Activated T-helper 9 cell treated with anti-CD3 and anti-CD28 coated beads, Interleukin-2, amount 50 U/mL, for 16 hours (primary cell): Measurements from ENCODE around the gene LBX1.
A peak's percentile ranks its signal among the peaks of the same experiment; 100 is the strongest.

Experiments used
- DNase-seq: peaks from one replicate; pipeline ENCODE4 v3.0.0-alpha.2; 2020; ENCODE audit warnings: low read depth

LBX1 gene

GRCh38 chr10:101224910-101225823 lies 4.1 kb downstream of the LBX1 start:
- no peak for DNase-seq

GRCh38 chr10:101224060-101224909 lies 5.0 kb downstream of the LBX1 start:
- DNase-seq = no peak

DNA sequence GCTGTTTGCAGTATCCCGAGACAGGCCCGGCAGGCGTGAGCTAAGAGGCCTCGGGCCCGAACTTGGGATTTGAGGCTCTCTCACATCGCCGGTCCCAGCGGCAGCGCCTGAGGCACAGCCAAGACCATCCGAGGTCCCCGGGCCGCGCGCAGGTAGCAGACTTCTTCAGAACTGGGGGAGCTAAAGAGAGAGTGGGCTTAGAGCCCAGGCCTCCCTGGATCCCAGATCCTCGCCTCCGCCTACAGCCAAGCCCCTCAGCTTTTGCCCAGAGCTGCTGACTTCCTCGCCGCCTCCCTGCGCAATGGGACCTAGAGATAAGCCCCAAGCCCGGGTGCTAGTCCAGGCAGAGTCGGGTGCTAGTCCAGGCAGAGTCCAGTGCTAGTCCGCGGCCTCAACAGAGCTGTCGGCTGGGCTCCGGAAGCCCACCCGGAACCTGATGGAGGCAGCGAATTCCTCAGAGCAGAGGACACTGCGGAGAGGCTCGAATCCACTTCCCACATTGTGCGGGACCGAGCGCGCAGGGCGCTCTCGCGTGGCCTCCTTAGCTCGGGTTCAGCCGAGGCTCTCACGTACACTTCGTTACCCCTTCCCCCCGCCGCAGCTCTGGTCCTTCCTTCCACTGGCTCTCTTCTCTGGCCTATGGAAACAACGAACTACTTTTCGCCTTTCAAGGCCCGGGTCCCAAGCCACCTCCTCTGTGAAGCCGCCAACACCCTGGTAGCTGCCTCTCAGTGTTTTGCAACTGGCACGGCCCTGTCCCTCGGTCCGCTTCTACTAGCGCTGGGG lies 5.8 kb downstream of the LBX1 start:
- DNase-seq = no peak

- no peak for DNase-seq
Observed at GRCh38 chr10:101222683-101223273, 6.5 kb downstream of the LBX1 start.

GRCh38 chr10:101221963-101222531 lies 7.2 kb downstream of the LBX1 start:
- no peak for DNase-seq

- no peak for DNase-seq
Observed at GRCh38 chr10:101221549-101221948, 7.7 kb downstream of the LBX1 start.

- no peak for DNase-seq
Observed at GRCh38 chr10:101219946-101220451, 9.3 kb downstream of the LBX1 start.

DNA sequence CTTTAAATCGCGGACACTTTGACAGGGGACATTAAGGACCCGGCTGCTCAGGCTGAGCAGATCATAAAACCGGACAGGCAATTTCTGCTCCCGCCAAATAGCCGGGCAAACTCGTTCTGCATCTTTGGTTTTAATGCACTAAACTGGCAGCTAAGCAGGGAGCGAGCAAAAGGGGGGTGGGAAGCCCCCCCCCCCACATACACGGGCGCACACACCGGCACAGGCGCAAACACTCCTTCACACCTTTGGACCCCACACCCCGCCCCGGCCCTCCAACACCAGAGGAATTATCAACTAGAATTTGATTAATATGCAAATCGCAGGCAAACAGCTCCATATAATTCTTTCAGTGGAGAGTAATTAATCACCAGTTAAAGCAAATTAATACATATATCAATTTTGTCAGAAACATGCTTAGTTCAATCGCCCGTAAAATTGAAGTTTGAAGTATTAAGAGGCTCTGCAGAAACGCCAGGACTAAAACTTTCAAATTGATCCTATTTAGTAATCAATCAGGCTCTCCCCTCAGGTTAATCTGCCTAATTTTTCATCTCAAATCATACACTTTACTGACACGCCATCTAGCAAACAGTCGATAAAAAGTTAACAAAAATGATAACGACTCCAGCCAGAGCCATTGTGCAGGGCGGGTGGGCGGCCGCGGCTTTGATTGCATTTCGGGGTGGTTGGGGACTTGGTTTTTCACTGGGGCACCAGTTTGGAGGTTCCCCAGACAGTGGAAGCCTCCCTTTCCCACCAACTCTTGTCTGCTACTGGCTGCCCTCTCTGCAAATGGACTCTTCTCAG lies 9.9 kb downstream of the LBX1 start:
- DNase-seq = no peak

DNA sequence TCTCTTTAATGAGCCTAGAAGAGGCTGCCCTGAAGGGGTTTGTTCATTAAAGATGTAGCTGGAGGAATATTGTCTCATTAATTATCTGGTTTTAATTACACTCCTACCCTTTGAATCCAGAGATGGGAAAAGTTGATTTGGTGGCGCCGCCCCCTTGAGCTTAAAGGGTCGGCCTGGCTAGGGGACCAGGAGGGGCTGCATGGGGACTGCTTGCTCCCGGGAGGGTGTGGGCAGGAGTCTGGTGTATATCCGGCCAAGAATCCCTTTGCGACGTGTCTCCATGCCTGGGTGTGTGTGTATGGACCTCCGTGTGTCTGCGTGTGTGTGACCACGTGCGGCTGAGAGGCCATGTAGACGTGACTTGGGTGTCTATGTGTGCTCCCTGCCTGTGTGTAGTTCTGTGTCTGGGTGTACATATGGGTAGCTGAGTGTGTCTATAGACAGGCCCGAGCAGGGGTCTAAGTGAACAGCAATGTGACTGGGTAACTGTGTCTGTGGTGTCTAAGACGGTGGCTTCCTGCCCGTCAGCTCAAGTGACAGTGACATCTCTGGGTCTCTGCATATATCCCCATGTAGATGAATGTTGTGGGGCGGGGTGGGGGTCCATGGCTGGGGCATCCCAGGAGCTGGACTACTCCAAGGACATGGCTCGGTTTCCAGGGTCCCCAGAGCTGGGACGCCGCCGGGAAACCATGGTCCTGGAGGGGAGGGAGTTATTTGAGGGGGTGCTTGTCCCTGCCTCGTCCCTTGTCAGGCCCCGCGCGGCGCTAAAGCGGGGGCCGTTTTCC lies 10.7 kb downstream of the LBX1 start:
- DNase-seq = no peak

- no peak for DNase-seq
Observed at GRCh38 chr10:101217450-101218281, 11.6 kb downstream of the LBX1 start.

- no peak for DNase-seq
Observed at GRCh38 chr10:101217044-101217425, 12.2 kb downstream of the LBX1 start.

DNA sequence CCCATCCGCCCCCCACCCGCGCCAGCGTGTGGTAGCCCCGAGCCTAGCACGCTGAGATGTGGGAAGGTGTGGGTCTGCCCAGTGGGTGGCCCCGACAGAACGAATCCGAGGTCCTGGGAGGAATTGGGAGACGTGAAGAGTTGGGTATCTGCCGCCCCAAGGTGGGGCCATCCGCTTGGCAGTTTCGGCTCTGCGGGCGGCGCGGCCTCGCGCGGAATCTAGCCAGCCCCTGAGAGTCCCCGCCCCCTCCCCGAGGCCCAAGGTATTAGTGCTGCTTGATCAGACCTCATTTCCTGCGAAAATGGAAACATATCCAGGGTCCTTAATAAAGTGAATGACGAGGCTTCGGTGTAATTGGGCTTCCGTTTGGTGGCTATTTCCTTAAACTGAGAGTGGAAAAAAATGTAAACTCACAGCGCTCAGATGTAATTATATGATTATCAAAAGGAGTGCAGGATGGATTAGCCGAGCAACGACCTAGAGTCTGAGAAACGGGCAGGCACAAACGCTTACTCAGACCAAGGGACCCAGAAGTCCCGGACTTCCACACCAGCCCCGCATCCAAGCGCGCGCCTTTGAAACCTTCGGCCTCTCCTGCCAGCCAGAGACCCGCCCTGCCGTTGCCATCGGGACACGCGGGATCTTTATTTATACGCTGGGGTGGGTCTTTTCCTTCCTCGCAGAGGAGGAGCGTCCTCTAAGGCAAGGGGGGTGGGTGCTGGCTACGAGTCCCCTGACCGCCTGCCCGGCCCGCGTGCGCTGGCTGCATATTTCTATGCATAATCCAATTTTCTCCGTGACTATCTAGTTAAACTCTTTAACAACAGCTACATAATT lies 12.8 kb downstream of the LBX1 start:
- DNase-seq = no peak

- DNase-seq = no peak
Observed at GRCh38 chr10:101215397-101216206, 13.7 kb downstream of the LBX1 start.

- DNase-seq = peak; percentile 69
Observed at GRCh38 chr10:101214446-101215396, 14.5 kb downstream of the LBX1 start.

GRCh38 chr10:101208543-101208942 lies 20.7 kb downstream of the LBX1 start:
- no peak for DNase-seq

DNA sequence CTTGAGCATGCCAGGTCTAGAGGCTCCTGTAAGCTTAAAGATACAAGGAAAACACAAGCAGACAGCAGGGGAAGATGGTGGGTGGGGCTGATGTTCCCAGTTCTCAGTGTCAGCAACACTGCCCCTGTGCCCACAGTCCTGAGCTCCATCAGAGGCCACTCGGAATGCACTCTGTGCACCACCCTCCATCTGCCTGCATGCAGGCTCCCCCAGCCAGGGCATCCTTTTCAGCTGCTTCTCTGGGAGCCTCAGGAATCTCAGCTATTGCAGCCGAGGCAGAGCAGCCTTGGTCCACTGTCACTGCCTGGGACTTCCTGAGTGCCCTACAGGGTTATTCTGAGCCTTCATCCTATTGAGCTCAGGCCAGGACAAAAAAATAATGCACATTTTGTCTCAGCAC lies 22.2 kb downstream of the LBX1 start:
- no peak for DNase-seq
